T-helper 2 cell (primary cell): ENCODE results near the gene TMEM259.

Experiments used
- DNase-seq, 5 experiments: peaks; one replicate each; pipeline versions ENCODE4 v3.0.0 to v3.0.0-alpha.2; 2012 to 2022

The TMEM259 gene

DNA sequence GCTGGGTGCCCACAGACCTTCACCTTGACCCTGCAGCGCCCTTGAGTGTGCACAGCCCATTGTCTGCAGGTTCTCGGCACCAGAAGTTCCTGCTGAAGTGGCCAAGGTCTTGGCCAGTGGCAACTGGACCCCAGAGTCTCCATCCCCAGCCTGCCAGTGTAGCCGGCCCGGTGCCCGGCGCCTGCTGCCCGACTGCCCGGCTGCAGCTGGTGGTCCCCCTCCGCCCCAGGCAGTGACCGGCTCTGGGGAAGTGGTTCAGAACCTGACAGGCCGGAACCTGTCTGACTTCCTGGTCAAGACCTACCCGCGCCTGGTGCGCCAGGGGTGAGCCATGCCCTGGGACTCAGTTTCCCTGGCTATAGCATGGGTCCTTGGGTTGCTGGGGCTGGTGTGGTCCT lies 34.1 kb upstream of the TMEM259 start:
- peak in 1 of 5 experiments; percentile 2 for DNase-seq

DNA sequence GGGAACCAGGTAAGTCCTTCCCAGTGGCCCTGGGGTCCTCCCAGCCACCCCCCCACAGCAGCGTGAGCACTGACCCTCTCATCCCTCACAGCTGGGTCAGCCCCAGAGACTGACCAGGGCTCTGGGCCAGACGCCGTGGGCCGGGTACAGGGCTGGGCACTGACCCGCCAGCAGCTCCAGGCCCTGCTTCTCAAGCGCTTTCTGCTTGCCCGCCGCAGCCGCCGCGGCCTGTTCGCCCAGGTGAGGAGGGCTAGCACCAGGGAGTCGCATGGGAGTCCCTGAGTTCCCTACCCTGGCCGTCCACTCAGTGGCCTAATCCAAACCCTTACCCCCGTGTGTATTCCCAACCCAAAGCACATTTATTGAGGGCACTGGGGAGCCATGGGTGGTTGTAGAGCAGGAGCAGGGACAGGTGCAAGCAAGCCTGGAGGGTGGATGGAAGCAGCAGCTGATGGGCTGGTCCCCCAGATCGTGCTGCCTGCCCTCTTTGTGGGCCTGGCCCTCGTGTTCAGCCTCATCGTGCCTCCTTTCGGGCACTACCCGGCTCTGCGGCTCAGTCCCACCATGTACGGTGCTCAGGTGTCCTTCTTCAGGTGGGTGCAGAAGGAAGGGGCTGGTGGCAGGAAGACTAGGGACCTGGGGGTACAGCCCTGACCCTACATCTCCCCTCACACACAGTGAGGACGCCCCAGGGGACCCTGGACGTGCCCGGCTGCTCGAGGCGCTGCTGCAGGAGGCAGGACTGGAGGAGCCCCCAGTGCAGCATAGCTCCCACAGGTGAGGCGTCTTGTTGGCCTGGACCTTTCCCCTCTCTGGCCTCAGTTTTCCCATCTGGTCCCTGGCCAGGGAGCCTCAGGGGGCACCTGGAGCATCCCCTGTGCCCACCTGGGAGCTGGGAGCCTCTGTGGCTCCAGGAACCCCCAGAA lies 33.4 kb upstream of the TMEM259 start:
- DNase-seq, result peak in 1 of 5 experiments; percentile 2

GRCh38 chr19:1053176-1054101 lies 32.5 kb upstream of the TMEM259 start:
- DNase-seq, result no peak

GRCh38 chr19:1052349-1052975 lies 31.5 kb upstream of the TMEM259 start:
- DNase-seq, result peak in 1 of 5 experiments; percentile 48

DNA sequence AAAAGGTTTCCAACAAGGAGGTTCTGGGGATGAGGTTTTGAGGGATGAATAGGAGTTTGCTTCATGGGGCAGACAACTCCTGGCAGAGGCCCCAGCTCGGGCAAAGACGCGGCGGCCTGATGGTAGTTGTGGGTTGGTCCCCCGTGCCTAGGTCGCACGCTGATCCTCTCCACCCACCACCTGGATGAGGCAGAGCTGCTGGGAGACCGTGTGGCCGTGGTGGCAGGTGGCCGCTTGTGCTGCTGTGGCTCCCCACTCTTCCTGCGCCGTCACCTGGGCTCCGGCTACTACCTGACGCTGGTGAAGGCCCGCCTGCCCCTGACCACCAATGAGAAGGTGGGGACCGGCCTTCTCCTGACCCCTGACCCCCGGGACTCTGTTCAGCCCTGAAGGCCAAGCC lies 30.9 kb upstream of the TMEM259 start:
- DNase-seq, result peak in 1 of 5 experiments; percentile 2

GRCh38 chr19:1050989-1051788 lies 30.3 kb upstream of the TMEM259 start:
- DNase-seq, result no peak

DNA sequence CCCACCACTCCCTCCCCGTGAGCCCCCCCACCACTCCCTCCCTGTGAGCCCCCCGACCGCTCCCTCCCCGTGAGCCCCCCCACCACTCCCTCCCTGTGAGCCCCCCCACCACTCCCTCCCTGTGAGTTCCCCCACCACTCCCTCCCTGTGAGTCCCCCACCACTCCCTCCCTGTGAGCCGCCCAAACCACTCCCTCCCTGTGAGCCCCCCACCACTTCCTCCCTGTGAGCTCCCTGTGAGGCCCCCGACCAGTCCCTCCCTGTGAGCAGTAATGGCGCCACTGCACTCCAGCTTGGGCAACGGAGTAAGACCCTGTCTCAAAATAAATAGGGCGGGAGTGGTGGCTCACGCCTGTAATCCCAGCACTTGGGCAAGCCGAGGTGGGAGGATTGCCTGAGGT lies 28.9 kb upstream of the TMEM259 start:
- no peak for DNase-seq

DNA sequence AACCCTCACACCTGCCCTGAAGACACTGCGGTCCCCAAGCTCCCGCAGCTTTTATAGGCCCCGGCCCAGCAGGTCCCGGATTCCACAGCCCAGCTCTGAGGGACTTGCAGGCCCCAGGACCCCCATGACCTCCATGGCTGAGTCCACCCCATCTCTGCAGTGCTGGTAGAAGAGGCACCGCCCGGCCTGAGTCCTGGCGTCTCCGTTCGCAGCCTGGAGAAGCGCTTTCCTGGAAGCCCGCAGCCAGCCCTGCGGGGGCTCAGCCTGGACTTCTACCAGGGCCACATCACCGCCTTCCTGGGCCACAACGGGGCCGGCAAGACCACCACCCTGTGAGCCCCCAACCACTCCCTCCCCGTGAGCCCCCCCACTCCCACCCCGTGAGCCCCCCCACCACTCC lies 28.2 kb upstream of the TMEM259 start:
- no peak for DNase-seq

GRCh38 chr19:1047696-1048147 lies 26.8 kb upstream of the TMEM259 start:
- peak in 1 of 5 experiments; percentile 3 for DNase-seq

DNA sequence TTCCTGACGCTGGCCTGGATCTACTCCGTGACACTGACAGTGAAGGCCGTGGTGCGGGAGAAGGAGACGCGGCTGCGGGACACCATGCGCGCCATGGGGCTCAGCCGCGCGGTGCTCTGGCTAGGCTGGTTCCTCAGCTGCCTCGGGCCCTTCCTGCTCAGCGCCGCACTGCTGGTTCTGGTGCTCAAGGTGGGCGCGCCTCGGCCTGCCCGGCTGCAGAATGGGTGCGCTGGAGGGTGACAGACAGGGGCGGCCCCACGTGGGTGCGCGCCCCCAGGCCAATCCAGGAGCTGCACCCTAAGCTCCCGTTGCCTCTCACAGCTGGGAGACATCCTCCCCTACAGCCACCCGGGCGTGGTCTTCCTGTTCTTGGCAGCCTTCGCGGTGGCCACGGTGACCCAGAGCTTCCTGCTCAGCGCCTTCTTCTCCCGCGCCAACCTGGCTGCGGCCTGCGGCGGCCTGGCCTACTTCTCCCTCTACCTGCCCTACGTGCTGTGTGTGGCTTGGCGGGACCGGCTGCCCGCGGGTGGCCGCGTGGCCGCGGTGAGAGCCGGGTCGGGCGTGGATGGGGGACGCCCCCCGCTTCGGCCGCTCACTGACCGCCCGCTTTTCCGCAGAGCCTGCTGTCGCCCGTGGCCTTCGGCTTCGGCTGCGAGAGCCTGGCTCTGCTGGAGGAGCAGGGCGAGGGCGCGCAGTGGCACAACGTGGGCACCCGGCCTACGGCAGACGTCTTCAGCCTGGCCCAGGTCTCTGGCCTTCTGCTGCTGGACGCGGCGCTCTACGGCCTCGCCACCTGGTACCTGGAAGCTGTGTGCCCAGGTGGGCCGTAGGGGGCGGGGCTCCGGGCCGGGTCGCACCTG lies 26.1 kb upstream of the TMEM259 start:
- DNase-seq, result peak in 1 of 5 experiments; percentile 75

- DNase-seq, result no peak
Observed at GRCh38 chr19:1046117-1046626, 25.2 kb upstream of the TMEM259 start.

DNA sequence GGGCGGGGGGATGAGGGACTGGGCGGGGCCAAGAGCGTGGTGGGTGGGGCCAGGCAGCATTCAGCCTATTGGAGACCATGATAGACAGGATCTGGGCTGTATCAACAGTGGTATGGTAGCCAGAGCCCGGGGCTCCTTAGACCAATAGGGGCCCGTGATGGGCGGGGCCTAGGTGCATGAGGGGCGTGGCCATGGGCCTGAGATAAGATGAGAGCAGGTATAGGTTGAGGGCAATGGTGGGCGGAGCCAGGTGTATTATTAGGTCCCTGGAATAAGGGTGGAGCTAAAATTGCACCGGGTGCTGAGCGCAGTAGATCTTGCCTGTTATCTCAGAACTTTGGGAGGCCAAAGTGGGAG lies 24.3 kb upstream of the TMEM259 start:
- DNase-seq, result peak; percentile 43 to 82 (median 73)

GRCh38 chr19:1042689-1043511 lies 22.0 kb upstream of the TMEM259 start:
- DNase-seq, result no peak

GRCh38 chr19:1041835-1042685 lies 21.1 kb upstream of the TMEM259 start:
- DNase-seq, result no peak

DNA sequence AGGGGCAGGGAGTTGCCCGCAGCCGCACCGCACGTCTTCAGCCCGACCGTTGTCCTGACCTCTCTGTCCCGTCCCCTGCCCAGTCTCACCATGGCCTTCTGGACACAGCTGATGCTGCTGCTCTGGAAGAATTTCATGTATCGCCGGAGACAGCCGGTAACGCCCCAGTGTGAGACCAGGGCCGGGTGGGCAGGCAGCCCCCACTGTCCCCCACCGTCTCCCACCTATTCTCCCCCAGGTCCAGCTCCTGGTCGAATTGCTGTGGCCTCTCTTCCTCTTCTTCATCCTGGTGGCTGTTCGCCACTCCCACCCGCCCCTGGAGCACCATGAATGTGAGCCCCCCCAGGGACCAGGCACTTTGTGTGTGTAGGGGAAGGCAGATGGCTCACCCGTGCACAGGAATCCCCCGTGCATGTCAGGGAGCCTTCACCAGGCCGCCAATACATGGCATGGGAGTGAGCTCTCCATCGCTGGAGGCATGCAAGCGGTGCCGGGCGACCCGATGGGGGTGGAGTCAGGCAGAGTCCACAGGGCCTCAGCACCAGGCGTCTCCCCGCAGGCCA lies 20.4 kb upstream of the TMEM259 start:
- DNase-seq, result no peak

DNA sequence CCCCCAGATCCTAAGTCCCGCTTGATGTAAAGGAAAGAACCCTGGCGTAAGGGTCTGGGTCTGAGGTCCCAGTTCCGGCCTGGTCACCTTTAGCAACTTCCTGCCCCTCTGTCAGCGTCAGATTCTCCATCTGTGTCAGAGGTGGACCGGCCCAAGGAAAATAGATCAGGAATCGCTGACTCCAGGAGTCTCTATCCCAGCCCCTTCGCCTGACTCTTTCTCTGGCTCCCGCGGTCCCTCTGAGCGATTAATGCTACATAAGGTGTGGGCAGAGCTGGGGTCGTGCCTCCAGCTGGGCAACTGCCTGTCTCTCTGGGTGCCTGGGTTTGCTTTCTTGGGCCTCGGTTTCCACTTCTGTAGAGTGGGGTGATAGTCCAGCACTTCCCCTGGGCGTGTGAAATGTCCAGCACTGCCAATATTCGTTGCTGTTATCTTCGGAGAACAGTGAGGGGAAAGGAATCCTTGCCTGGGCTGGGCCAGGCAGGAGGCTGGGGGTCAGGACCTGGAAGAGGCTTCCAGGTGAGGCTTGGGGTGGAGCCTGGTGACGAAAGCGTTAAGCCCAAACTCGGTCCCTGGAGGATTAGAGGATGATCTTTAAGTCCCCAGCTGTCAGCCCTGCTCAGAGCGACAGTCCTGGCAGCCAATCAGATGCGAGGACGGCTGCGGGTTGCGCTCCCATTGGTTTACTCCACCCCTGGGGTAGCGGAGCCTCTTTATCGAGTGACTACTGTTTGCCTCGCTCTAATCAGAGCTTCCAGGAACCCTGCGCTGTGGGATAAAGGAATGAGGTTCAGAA lies 19.8 kb upstream of the TMEM259 start:
- peak; percentile 73 to 97 (median 88) for DNase-seq

GRCh38 chr19:1039646-1040475 lies 18.9 kb upstream of the TMEM259 start, which contains the start of gene ABCA7:
TSS of gene ABCA7 (plus strand) at chr19:1040107. CDS start at chr19:1041362, 1,255 bp downstream.
- DNase-seq, result peak; percentile 98 to 100 (median 99)
